Osteocyte (in vitro differentiated cells): Measurements from ENCODE around the gene ZNF618. TPM values are rescaled to one million over a fixed set of nuclear protein-coding genes. Genes with fewer than 3 reads are reported as not detected.

Experiments
- DNase-seq: peaks from one replicate; pipeline ENCODE4 v3.0.0; 2021; ENCODE audit warnings: mixed read lengths; ENCODE audit not compliant: unreplicated experiment; ENCODE audit errors: extremely low spot score
- H3K27ac Mint-ChIP-seq: one replicate; pipeline ENCODE4 v1.8.0; 2021; ENCODE audit warnings: mild to moderate bottlenecking, mixed read lengths; ENCODE audit not compliant: unreplicated experiment
- H3K27me3 Mint-ChIP-seq: one replicate; pipeline ENCODE4 v1.8.0; 2021; ENCODE audit warnings: mixed read lengths; ENCODE audit not compliant: unreplicated experiment
- H3K36me3 Mint-ChIP-seq: one replicate; pipeline ENCODE4 v1.8.0; 2021; ENCODE audit warnings: mixed read lengths; ENCODE audit not compliant: unreplicated experiment
- H3K4me1 Mint-ChIP-seq: one replicate; pipeline ENCODE4 v1.8.0; 2021; ENCODE audit warnings: mixed read lengths; ENCODE audit not compliant: unreplicated experiment
- H3K4me3 Mint-ChIP-seq: one replicate; pipeline ENCODE4 v1.8.0; 2021; ENCODE audit warnings: mild to moderate bottlenecking, moderate library complexity, mixed read lengths; ENCODE audit not compliant: unreplicated experiment
- H3K9me3 Mint-ChIP-seq: one replicate; pipeline ENCODE4 v1.8.0; 2021; ENCODE audit warnings: mixed read lengths; ENCODE audit not compliant: unreplicated experiment
- CTCF ChIP-seq: fragments of 200-600 bp; sonication (generic); IDR thresholded peaks from 2 replicates; pipeline ENCODE4 v1.5.0; 2021; ENCODE audit warnings: antibody characterized with exemption, mild to moderate bottlenecking, moderate library complexity
- long read RNA-seq: library from polyadenylated mRNA; unstranded; transcript quantifications from one replicate; pipeline ENCODE4 v2.0.0, GENCODE V29; 2021
- total RNA-seq: library from RNA; stranded (reverse); gene quantifications from 2 replicates; pipeline ENCODE4 v1.2.1, GENCODE V29; 2021

ZNF618 gene
- total RNA-seq: 35.1 and 36.8 TPM in 2 replicates
- long read RNA-seq, full-length matches to known transcripts: 1 of 31 reads
- long read RNA-seq, partial matches to known transcripts: 14 of 31 reads
- long read RNA-seq, other reads (novel, unspliced or antisense): 16 of 31 reads

- no peaks in the 10 kb centered on the region for H3K9me3 Mint-ChIP-seq
- TF ChIP-seq CTCF: peak; percentile 55
- H3K4me1 Mint-ChIP-seq: peaks cover 39% of the 10 kb centered on the region
- H3K27me3 Mint-ChIP-seq: peaks cover 4% of the 10 kb centered on the region
- peak within 1 kb of the TSS; percentile 86 for H3K27ac Mint-ChIP-seq
- DNase-seq: peak; percentile 85
- peak within 1 kb of the TSS; percentile 97 for H3K4me3 Mint-ChIP-seq
- H3K36me3 Mint-ChIP-seq: peaks cover 5% of the 10 kb centered on the region
These were observed at the start of gene ZNF618 for GRCh38 chr9:113876151-113876992. Gene ZNF618, plus strand, starts transcription at chr9:113876309. Its CDS starts 72 bp downstream, at chr9:113876381.

- H3K27me3 Mint-ChIP-seq: peaks cover 20% of the 10 kb centered on the region
- H3K4me3 Mint-ChIP-seq: peak overlapping the region; percentile 38
- H3K4me1 Mint-ChIP-seq: peaks cover 12% of the 10 kb centered on the region
- peaks cover 34% of the 10 kb centered on the region for H3K9me3 Mint-ChIP-seq
- no peak for DNase-seq
- peak overlapping the region; percentile 75 for H3K27ac Mint-ChIP-seq
- H3K36me3 Mint-ChIP-seq: peaks cover 13% of the 10 kb centered on the region
- TF ChIP-seq CTCF: no peak
These were observed 47.9 kb upstream of the ZNF618 start for GRCh38 chr9:113828221-113828620.

GRCh38 chr9:113837334-113837733 is 38.8 kb upstream of the ZNF618 start:
- H3K4me1 Mint-ChIP-seq: no peaks in the 10 kb centered on the region
- no peak overlapping the region for H3K27ac Mint-ChIP-seq
- H3K36me3 Mint-ChIP-seq: no peaks in the 10 kb centered on the region
- H3K4me3 Mint-ChIP-seq: no peak overlapping the region
- no peak for TF ChIP-seq CTCF
- H3K9me3 Mint-ChIP-seq: peaks cover 8% of the 10 kb centered on the region
- peaks cover 48% of the 10 kb centered on the region for H3K27me3 Mint-ChIP-seq
- no peak for DNase-seq

- no peak for TF ChIP-seq CTCF
- H3K9me3 Mint-ChIP-seq: peaks cover 17% of the 10 kb centered on the region
- peaks cover 4% of the 10 kb centered on the region for H3K36me3 Mint-ChIP-seq
- H3K4me3 Mint-ChIP-seq: no peak overlapping the region
- DNase-seq: no peak
- peaks cover 2% of the 10 kb centered on the region for H3K4me1 Mint-ChIP-seq
- H3K27ac Mint-ChIP-seq: no peak overlapping the region
- H3K27me3 Mint-ChIP-seq: peaks cover 45% of the 10 kb centered on the region
These were observed 34.0 kb upstream of the ZNF618 start for GRCh38 chr9:113842086-113842485.

- H3K4me3 Mint-ChIP-seq: no peak overlapping the region
- no peak for TF ChIP-seq CTCF
- no peak overlapping the region for H3K27ac Mint-ChIP-seq
- H3K9me3 Mint-ChIP-seq: peaks cover 21% of the 10 kb centered on the region
- H3K27me3 Mint-ChIP-seq: peaks cover 51% of the 10 kb centered on the region
- peaks cover 4% of the 10 kb centered on the region for H3K36me3 Mint-ChIP-seq
- peaks cover 2% of the 10 kb centered on the region for H3K4me1 Mint-ChIP-seq
- DNase-seq: no peak
These were observed 31.6 kb upstream of the ZNF618 start for GRCh38 chr9:113844466-113844865.
